Stimulated activated CD8-positive, alpha-beta memory T cell treated with anti-CD3 and anti-CD28 coated beads, Interleukin-15, amount 100 ng/mL, for 24 hours (primary cell): ENCODE results near the gene CCDC57.
"Not testable (repeated sequence)": the region's sequence is repeated elsewhere in the genome, so short reads cannot be mapped to it uniquely, and the experiment has no call there.

Source experiments
- DNase-seq: peaks from one replicate; pipeline ENCODE4 v3.0.0-alpha.2; 2020; ENCODE audit warnings: low read depth

The CCDC57 gene

GRCh38 chr17:82175201-82175600 lies 37.4 kb downstream of the CCDC57 start:
- DNase-seq = no peak

DNA sequence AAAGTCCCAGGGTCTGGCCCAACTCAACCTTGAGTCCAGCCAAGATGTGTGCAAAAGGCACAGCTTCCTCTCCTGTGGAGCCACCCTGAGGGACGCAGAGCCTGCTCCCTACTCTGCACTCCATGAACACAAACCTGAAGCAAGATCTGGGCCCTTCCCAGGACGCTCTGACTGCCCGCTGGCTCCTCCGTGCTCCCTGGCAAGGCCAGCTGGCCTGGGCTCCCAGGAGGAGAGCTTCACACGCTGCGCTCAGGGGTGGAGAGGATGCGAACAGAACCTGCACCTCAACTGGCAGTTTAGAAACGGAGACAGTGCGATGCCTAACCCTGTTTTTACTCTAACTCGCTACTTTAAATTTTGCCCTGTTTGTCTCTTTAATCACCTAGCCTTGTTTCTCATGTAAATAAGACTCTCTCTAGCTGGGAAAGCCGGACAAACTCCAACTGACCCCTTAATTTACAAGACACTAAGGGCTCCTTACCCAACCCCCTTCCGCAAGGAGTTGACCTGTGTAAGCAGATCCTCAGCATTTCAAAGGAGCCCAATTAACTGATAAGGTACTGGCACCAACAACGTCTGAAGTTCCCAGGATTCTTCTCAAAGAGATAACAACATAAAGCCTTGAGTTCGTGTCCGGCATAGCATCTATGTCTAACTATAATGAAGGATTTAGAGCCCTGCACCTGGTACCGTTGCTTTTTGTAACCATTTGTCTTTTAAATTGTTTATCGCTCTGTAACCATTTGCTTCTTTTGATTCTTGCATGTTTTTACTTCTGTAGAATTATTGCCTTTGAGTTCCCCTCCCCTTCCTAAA lies 38.4 kb downstream of the CCDC57 start:
- DNase-seq = not testable (repeated sequence)

DNA sequence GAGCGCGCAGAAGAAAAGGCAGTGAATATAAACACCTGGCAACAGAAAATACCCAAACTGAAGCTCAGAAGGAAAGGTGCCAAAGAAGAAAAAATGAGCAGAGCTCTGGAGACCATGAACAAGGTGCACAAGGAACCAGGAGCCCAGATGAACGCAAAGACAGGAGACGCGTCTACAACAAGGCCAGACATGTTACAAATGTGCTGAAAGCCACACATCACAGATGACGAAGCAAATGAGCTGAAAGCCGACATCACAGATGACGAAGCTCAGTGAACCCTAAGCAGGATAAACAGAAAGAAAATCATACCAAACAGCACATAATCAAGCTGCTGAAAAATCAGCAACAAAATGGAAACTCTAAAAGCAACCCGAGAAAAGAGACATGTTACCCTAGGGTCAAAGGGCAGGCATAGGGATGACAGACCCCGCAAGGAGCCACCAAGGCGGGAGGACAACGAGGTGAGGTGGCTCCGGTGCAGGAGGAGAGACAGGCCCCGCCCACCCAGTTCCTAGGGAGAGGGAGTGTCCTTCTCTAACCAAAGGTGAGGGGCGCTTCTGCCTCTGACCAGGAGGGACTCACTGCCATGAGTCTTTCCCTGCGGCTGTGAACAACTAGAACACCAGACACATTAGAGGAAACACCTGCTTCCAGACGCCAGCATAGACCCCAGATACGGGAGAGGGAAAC lies 39.1 kb downstream of the CCDC57 start:
- no peak for DNase-seq

DNA sequence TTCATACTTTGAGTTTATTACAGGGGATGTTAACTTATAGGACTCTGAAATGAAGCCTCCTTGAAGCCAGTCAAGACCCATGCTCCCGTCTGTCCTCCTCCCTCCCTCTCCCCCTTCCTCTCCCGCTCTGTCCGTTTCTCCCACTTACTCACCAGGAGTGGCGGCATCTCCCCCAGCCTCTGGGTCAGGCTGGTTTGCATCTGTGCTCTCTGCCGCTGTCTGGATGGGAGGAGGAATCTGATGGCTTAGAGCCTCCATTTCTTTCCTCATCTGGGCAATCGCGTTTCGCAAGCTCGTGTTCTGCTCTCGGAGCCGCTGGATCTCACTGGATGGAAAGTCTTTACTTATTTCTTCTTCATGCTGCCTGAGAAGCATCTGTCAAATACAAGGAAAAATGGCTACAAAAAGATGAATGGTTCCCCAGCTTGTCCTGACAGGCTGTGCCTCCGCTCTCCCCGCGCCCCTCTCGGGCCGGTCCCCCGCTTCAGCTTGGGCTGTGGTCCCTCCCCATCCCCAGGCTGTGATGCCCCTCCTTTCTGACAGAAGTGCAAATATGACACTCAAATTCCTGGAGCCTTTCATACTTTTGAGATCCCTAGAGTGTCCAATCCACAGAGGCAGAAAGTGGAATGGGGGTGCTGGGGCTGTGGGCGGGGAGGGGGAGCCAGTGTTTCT lies 40.0 kb downstream of the CCDC57 start:
- DNase-seq = no peak

GRCh38 chr17:82171750-82172375 lies 40.8 kb downstream of the CCDC57 start:
- DNase-seq = no peak

DNA sequence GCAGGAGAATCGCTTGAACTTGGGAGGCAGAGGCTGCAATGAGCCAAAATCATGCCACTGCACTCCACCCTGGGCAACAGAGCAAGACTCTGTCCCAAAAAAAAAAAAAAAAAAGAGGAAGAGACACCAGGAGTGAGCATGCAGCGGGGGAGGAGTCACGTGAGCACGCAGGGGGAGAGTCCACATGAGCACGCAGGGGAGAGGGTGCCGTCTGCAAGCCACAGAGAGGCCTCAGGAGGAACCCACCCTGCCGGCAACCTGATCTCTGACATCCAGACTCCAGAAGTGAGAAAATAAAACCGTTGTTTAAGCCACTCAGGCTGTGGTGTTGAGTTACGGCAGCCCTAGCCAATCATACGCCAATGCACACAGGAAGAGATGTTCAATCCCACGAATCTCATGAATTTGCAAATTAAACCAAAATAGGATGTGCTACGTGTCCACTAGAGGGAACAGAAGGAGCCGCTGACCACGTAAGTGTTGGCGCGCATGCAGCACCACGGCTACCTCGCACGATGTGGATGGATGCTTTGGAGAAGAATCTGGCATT lies 42.2 kb downstream of the CCDC57 start:
- DNase-seq = no peak

DNA sequence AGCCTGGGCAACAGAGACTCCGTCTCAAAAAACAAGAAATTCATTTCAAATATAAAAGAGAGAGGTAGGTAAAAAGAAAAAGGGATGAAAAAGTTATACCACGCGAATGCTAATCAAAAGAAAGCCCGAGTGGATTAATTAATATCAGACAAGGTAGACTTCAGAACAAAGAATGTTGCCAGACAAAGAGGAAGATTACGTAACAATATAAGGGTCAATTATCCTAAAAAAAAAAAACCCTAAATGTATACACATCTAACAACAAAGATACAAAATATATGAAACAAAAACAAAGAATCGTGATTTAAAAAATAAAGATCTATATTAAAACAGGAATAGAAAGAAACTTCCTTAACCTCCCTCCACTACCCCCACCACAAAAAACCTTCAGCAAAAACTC lies 44.1 kb downstream of the CCDC57 start:
- no peak for DNase-seq

DNA sequence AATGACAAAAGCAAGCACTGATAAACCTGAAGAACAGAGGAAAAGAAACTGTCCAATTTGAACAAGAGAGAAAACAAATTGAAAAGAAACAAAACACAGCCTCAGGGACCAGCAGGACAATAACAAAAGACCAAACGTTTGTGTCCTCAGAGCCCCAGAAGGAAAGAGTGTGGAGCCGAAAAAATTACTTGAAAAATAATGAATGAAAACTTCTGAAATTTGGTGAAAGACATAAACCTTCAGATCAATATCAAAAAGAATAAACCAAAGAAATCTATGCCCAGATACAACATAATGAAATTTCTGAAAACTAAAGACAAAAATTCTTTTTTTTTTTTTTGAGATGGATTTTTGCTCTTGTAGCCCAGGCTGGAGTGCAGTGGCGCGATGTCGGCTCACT lies 45.6 kb downstream of the CCDC57 start:
- no peak for DNase-seq

- no peak for DNase-seq
Measured at GRCh38 chr17:82164853-82165252, 47.8 kb downstream of the CCDC57 start.

DNA sequence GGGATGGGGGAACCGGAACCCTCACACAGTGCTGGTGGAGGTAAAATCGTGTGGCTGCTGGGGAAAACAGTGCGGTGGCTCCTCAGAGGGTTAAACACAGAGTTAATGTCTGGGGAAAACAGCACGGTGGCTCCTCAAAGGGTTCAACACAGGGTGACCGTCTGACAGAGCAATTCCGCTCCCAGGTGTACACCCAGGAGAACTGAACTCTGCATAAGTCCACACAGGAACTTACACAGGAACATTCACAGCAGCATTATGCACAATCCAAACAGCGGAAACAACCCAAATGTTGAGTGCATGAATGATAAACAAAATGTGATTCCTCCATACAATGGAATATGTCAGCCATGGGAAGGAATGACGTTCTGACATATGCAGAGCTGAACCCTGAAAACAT lies 51.4 kb downstream of the CCDC57 start:
- no peak for DNase-seq

DNA sequence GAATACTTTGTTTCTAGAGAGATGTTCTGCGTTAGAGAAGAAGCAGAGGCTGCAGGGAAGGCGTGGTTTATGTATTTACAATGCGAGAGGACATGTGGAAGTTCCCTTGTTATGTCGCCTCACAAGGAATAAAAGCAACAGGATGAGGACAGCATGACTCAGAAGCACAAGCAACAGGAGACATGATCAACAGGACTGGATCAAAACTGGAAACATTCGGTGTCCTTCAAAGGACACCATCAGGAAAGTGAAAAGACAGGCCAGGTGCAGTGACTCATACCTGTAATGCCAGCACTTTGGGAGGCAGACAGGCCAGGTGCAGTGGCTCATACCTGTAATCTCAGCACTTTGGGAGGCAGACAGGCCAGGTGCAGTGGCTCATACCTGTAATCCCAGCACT lies 52.6 kb downstream of the CCDC57 start:
- DNase-seq = no peak

DNA sequence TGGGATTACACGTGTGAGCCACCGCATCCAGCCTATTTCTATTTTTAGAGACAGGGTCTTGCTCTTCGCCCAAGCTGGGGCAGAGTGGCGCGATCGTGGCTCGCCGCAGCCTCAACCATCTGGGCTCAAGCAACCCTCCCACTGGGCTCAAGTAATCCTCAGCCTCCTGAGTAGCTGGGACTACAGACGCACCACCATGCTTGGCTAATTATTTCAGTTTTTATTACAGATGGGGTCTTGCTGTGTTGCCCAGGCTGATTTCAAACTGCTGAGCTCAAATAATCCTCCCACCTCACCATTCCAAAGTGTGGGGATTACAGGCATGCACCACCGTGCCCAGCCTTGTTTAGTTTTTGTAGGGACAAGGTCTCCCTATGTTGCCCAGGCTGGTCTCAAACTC lies 53.8 kb downstream of the CCDC57 start:
- DNase-seq = no peak

DNA sequence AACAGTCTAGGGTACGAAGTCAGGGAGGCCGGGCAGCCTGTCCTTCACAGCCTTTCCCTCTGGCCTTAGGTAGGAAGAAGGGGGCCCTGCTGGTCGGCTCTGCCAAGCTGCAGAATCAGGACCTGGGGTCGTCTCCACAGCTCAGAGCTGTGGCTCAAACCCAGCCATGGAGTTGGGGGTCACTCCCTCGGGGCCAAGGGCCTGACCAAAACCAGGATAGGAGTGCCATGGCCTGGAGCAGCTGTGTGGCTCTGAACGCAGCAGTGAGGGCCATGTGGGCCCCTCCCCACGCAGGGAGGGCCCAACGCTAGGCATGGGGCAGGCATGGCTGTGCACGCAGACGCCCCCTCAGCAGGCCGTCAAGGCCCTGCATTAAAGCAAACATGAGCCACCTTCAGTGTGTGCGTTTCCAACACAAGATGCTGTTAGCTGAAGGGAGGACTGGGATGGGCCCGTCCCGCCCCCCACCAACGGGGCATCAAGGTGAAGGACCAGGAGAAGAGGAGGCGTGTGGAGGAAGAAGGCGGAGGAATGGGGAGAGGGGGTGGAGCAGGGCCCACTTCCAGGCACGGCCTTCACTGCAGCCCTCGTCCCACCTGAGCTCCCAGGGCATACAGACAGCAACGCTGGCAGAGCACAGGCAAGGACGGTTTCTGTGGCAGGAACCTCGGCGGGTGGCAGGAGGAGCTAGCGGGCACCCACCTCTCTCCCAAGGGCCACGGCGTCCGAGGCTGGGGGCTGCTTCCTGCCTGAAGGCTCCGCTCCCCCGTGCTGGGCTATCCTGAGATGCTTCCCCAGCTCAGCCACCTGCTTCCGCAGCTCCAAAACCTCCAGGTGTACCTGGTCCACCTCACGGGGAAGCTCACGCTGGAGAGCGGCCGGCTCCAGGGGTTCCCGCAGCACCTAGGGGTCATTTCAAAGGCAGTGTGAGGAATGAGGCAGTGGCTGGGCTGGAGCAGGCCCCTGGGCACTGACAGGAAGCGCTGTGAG lies 55.3 kb downstream of the CCDC57 start:
- no peak for DNase-seq

DNA sequence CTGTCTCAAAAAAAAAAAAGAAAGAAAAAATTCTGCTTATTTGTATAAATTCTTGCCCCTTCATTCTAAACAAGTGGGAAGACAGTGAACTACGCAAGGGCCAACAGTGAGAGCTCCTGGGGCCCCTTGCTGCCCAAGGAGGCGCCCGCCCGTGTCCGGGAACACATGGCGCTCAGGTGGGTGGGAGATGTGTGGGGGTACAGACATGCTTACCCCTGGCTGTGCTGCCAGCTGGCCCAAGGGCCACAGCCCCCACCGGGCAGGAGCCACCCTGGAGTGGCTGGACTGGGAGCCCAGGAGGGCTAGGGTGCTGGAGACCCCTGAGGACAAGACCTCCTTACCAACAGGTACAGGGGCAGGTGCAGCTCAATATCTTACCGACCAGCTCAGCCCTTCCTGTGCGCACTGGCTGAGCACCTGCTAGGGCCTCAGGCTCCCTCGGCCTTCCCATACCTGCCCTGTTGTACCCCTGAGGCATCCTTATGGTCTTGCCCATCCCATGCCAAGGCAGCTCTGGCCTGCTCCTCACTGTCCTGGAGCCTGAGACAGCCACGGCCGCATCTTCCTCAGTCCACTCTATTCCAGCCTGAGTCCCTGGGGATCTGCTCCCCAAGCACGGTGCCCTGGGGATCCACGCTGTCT lies 56.2 kb downstream of the CCDC57 start:
- no peak for DNase-seq

DNA sequence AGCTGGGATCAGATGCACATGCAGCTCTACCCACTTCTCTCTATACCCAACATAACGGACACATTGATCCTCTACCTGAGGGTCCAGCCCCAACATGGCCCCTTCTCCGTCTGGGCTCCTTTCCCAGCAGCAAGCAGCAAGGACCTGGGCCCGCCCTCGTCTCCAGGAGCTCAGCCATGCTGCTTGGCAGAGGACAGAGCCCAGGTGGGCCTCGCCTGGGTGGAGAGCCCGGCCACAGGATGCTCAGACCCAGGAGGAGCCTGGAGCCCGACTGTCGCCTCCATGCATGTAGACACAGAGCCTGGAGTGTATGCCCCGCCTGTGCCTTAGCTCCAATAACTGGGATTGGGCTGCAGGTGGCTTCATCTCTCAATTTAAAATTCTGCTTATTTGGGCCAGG lies 57.0 kb downstream of the CCDC57 start:
- no peak for DNase-seq

GRCh38 chr17:82154881-82155331 lies 57.7 kb downstream of the CCDC57 start:
- DNase-seq = no peak

DNA sequence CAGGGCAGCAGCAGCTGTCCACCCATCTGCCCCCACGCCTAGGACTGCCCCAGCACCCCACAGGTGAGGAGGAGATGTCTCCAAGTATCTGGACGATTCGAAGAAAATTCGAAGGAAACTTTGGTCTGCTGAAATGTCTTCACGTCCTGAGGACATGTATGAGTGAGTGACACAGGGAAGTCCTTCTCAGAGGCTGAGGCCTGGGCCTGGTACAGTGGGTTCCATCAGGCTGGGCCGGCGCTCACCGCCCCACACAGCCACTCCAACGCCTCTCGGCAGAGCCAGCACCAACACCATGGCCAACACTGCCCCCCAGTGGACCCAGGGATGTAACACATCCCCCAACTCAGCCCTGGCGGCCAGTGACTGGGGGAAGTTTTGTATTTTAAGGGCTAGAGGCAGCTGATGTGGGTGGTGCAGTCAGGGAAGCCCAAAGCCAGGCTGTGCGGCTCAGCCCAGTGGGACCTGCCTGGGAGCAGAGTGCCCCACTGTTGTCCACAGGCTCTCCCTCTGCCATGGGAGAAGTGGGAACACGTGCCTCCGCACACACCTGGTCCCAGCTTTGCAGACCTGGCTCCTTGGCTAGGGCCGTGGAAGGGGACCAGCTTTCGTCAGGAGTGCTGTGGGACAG lies 58.8 kb downstream of the CCDC57 start:
- peak; percentile 64 for DNase-seq

- DNase-seq = no peak
Measured at GRCh38 chr17:82153295-82153691, 59.3 kb downstream of the CCDC57 start.

GRCh38 chr17:82152556-82153294 lies 59.9 kb downstream of the CCDC57 start:
- DNase-seq = no peak
